ENCODE data around the gene TMBIM6.
"Not testable (repeated sequence)": the region's sequence is repeated elsewhere in the genome, so short reads cannot be mapped to it uniquely, and the experiment has no call there.

Gene TMBIM6

GRCh38 chr12:49762468-49762847 is 21.1 kb downstream of the TMBIM6 start:
- DNase-seq (ENCODE audit: insufficient read length) (no peak), FAIRE-seq (no peak)
- TF ChIP-seq POLR2A (IDR thresholded peaks at IDR 0.05; ENCODE audit: low read depth, low read length) (peak; percentile 28; the same call in 1 of the 2 replicates), POLR2AphosphoS5 (IDR thresholded peaks at IDR 0.05; ENCODE audit: low read depth, low read length) (no peak), TAF1 (IDR thresholded peaks at IDR 0.05; ENCODE audit: borderline replicate concordance, low read depth, low read length) (no peak)

DNA sequence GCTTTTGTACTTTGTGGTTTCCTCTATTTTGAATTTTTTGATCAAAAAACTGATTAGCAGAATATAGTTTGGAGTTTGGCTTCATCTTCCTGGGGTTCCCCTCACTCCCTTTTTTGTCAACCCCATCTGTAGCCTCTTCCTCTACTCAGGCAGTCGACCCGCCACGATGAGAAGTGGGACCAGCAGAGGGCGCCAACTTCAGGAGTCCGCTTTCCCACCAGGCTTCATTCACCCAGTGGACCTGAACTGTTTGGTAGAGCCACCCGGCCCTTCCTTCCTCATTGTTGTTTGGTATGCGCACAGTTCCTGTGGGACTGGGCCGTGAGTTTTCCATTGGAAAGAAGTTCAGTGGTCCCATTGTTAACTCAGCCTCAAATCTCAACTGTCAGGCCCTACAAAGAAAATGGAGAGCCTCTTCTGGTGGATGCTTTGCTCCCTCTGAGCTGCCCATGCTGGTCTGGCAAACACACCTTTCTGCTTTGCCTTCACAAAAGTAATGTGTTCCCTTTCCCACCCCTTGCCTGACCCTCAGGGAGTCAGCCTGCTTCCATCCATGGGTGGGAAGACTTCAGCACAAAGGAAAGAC is 21.7 kb downstream of the TMBIM6 start:
- no peak for FAIRE-seq
- TF ChIP-seq POLR2AphosphoS5 (IDR thresholded peaks at IDR 0.05; ENCODE audit: low read depth, low read length) (no peak), TAF1 (IDR thresholded peaks at IDR 0.05; ENCODE audit: borderline replicate concordance, low read depth, low read length) (no peak), POLR2A (IDR thresholded peaks at IDR 0.05; ENCODE audit: low read depth, low read length) (no peak)
- DNase-seq (ENCODE audit: insufficient read length) = peak; percentile 59

DNA sequence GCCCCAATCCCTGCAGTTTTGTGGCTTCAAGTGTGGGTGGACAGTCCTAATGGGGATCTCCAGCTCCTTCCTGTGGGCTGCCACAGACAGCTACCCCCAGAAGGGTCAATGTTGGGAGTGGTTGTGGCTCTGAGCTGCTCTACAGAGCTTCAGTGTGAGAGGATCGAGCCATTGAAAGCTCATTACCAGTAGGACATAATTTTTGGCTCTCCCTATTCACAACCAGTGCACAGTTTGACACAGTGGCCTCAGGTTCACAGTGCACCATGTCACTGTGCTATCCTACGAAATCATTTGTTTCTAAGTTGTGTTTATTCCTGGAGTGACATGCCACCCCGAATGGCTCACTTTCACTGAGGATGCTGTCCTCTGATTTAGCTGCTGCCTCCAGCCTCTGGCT is 22.8 kb downstream of the TMBIM6 start:
- FAIRE-seq = no peak
- DNase-seq (ENCODE audit: insufficient read length) = no peak
- no peak for TF ChIP-seq POLR2A (IDR thresholded peaks at IDR 0.05; ENCODE audit: low read depth, low read length)
- no peak for TF ChIP-seq TAF1 (IDR thresholded peaks at IDR 0.05; ENCODE audit: borderline replicate concordance, low read depth, low read length)
- TF ChIP-seq POLR2AphosphoS5 (IDR thresholded peaks at IDR 0.05; ENCODE audit: low read depth, low read length) = no peak

GRCh38 chr12:49766115-49766455 is 24.7 kb downstream of the TMBIM6 start:
- TF ChIP-seq TAF1 (IDR thresholded peaks at IDR 0.05; ENCODE audit: borderline replicate concordance, low read depth, low read length) (no peak), POLR2AphosphoS5 (IDR thresholded peaks at IDR 0.05; ENCODE audit: low read depth, low read length) (no peak), POLR2A (IDR thresholded peaks at IDR 0.05; ENCODE audit: low read depth, low read length) (no peak)
- no peak for FAIRE-seq
- DNase-seq (ENCODE audit: insufficient read length) = no peak

- FAIRE-seq = no peak
- TF ChIP-seq POLR2AphosphoS5 (IDR thresholded peaks at IDR 0.05; ENCODE audit: low read depth, low read length) (no peak), POLR2A (IDR thresholded peaks at IDR 0.05; ENCODE audit: low read depth, low read length) (no peak), TAF1 (IDR thresholded peaks at IDR 0.05; ENCODE audit: borderline replicate concordance, low read depth, low read length) (no peak)
- no peak for DNase-seq (ENCODE audit: insufficient read length)
Measured at GRCh38 chr12:49767333-49767732, 26.0 kb downstream of the TMBIM6 start.

GRCh38 chr12:49773102-49773501 is 31.7 kb downstream of the TMBIM6 start:
- not testable (repeated sequence) for FAIRE-seq; DNase-seq (ENCODE audit: insufficient read length)

- DNase-seq (ENCODE audit: insufficient read length) = no peak
- no peak for TF ChIP-seq POLR2A (IDR thresholded peaks at IDR 0.05; ENCODE audit: low read depth, low read length)
- TF ChIP-seq TAF1 (IDR thresholded peaks at IDR 0.05; ENCODE audit: borderline replicate concordance, low read depth, low read length) = no peak
- no peak for TF ChIP-seq POLR2AphosphoS5 (IDR thresholded peaks at IDR 0.05; ENCODE audit: low read depth, low read length)
- peak; percentile 94 for FAIRE-seq
Measured at GRCh38 chr12:49776413-49776812, 35.1 kb downstream of the TMBIM6 start.

- FAIRE-seq (no peak), DNase-seq (ENCODE audit: insufficient read length) (no peak)
- TF ChIP-seq POLR2AphosphoS5 (IDR thresholded peaks at IDR 0.05; ENCODE audit: low read depth, low read length) (no peak), TAF1 (IDR thresholded peaks at IDR 0.05; ENCODE audit: borderline replicate concordance, low read depth, low read length) (no peak), POLR2A (IDR thresholded peaks at IDR 0.05; ENCODE audit: low read depth, low read length) (no peak)
Measured at GRCh38 chr12:49776858-49777257, 35.5 kb downstream of the TMBIM6 start.

DNA sequence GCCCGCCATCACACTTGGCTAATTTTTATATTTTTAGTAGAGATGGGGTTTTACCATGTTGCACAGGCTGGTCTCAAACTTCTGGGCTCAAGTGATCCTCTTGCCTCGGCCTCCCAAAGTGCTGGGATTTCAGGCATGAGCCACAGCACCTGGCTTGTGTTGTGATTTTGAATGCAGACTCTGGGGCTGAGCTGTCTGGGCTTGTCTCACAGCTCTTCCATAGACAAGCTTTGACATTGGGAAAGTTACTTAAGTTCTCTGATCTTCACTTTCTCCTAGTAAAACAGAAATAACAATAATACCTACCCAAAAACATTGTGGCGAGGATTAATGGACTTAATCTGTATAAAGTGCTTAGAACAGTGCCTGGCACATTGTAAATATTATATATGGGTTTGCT is 36.0 kb downstream of the TMBIM6 start:
- TF ChIP-seq TAF1 (IDR thresholded peaks at IDR 0.05; ENCODE audit: borderline replicate concordance, low read depth, low read length) (no peak), POLR2AphosphoS5 (IDR thresholded peaks at IDR 0.05; ENCODE audit: low read depth, low read length) (no peak), POLR2A (IDR thresholded peaks at IDR 0.05; ENCODE audit: low read depth, low read length) (no peak)
- FAIRE-seq (no peak), DNase-seq (ENCODE audit: insufficient read length) (no peak)

- DNase-seq (ENCODE audit: insufficient read length) (no peak), FAIRE-seq (peak; percentile 89)
- no peak for TF ChIP-seq POLR2AphosphoS5 (IDR thresholded peaks at IDR 0.05; ENCODE audit: low read depth, low read length)
- TF ChIP-seq TAF1 (IDR thresholded peaks at IDR 0.05; ENCODE audit: borderline replicate concordance, low read depth, low read length) = no peak
- TF ChIP-seq POLR2A (IDR thresholded peaks at IDR 0.05; ENCODE audit: low read depth, low read length) = no peak
Measured at GRCh38 chr12:49777800-49778748, 36.7 kb downstream of the TMBIM6 start.

- no peak for TF ChIP-seq TAF1 (IDR thresholded peaks at IDR 0.05; ENCODE audit: borderline replicate concordance, low read depth, low read length)
- TF ChIP-seq POLR2AphosphoS5 (IDR thresholded peaks at IDR 0.05; ENCODE audit: low read depth, low read length) = no peak
- TF ChIP-seq POLR2A (IDR thresholded peaks at IDR 0.05; ENCODE audit: low read depth, low read length) = no peak
- DNase-seq (ENCODE audit: insufficient read length) = no peak
- no peak for FAIRE-seq
Measured at GRCh38 chr12:49779581-49779980, 38.2 kb downstream of the TMBIM6 start.

DNA sequence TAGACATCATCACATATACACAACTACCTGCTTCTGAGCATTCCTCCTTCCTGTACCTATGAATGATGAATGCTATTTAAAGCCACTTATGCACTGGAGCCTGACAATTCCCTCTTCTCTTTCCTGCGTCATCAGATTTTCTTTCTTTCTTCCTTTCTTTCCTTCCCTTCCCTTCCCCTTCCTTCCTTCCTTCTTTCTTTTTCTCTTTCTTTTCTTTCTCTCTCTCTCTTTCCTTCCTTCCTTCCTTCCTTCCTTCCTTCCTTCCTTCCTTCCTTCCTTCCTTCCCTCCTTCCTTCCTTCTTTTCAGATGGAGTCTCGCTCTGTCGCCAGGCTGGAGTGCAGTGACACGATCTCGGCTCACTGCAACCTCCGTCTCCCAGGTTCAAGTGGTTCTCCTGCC is 39.6 kb downstream of the TMBIM6 start:
- not testable (repeated sequence) for DNase-seq (ENCODE audit: insufficient read length); FAIRE-seq

All from GM12892 (cell line).